ENCODE measurements around the gene TRIM65.

TRIM65 gene

DNA sequence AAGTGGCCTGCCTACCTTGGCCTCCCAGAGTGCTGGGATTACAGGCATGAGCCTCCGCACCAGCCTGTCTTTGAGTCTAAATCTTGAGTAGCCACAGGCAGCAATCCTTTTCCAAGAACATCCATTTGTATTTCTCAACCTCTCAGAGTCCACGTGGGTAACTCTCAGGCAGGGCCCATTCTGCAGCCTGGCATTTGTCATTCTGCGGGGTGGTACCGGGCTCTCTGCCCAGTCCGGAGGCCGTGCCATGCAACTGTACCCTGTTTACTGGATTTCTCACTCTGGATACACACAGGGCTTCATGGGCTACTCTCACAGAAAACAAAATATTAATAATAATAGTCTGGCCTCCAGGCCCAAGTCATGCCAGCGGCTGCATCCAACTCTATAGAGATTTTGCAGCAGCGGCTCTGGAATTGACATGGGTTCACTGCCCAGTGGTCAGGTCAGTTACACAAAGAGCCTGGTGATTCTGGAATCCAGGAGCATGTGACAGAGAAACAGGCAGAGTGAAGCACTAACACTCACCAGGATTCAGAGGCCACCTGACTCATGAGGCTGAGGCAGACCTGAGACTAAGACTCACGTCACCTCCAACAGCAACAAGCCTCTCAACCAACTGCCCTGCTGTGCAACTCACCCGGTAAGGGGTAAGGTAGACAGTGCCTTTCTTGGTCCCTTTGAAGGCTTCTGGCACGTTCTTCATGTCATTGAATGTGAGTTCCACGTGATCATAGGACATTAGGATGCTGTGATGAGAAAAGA, 45.6 kb downstream of the TRIM65 start:
- no peak for DNase-seq

- no peak for DNase-seq
These were observed 47.0 kb downstream of the TRIM65 start for GRCh38 chr17:75849724-75850123.

DNA sequence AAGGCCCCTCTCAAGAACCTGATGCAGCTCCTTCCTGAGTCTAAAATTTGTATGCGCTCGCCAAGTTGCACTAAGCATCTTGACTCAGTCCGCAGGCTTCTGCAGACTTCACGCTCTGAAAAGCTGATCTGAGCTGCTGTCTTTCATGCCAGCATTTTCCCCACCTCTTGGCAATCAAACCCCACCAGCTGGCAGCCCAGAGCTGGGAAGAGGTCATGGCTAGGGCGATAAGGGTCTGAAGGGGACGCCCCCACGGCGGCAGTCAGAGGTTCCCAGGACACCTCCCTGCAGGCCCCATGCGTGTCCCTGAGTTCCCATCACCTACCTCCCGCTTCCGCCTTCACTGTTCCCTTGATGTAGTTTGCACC, 47.5 kb downstream of the TRIM65 start:
- no peak for DNase-seq

GRCh38 chr17:75848523-75849278, 48.0 kb downstream of the TRIM65 start:
- peak; percentile 93 to 94 for DNase-seq

- no peak for DNase-seq
These were observed 48.9 kb downstream of the TRIM65 start for GRCh38 chr17:75847614-75848522.

DNA sequence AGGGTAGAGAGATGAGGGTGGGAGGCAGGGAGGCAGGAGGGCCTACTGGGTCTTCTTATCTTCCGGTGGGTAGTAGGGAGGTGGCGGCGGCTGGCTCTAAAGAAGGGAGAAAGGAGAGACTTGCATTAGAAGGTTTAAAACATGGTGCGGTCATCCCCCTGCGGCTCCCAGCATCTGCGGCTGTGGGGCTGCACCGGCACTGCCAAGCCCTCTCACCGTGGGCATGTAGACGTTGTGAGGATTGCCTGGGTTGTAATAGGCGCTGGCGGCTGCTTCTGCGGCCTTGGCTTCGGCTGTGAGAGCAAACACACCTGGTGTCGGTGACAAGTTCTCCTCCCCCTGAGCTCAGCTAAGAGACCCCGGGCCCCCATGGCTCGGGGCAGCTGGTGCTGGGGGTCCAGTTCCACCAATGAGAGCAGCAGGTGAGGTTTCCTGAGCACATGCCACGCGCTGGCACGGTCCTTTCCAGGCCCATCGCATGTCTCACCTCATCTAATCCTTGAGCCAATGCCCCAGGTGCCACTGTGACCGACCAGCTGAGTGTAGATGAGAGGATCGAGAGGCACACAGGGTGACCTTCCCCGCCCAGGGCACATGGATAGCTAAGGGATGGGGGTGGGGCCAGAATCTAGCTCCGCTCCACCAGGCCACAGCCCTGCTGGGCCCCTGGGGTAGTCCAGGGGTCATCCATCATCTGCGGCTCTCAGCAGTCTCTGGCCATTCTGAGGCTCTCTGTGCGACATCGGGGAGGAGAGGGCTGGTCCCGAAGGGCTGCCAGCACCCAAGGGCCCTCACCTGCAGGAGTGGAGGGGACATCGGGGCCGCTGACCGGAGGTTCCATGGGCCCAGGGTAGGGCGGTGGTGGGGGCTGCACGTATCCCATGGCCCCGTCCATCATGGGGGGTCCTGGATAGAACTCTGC, 49.8 kb downstream of the TRIM65 start:
- no peak for DNase-seq

- DNase-seq = no peak
These were observed 50.6 kb downstream of the TRIM65 start for GRCh38 chr17:75845933-75846691.

GRCh38 chr17:75845058-75845711, 51.6 kb downstream of the TRIM65 start:
- peak; percentile 77 to 84 for DNase-seq

DNA sequence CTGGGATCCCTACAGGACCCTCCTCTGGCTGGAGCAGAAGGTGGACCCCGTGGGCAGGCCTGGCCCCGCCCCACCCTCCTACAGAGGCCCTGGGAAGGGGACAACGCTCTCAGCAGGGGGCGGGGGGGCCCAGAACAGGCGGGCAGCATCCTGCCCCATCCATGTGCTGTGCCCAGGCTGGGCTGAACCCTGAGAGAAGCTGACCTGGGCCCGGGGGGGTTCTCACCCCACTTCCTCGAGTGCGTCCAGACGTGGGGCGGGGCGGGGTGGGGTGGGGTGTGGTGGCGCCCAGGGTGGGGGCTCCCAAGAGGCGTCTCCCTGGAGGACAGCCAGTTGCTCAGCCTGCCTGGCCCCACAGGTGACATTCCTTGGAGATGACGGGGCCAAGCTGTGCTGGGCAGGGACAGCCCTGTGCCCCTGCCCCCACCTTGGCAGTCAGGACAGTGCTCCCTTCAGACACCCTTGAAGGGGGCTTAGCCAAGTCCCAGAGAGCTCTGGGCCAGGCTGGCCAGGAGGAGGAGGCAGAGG, 52.2 kb downstream of the TRIM65 start:
- DNase-seq = no peak

- DNase-seq = peak; percentile 64
These were observed 52.9 kb downstream of the TRIM65 start, which contains the start of gene UNC13D for GRCh38 chr17:75843577-75844529. TSS of gene UNC13D (minus strand) at chr17:75844404. CDS start at chr17:75844337, 67 bp downstream.

DNA sequence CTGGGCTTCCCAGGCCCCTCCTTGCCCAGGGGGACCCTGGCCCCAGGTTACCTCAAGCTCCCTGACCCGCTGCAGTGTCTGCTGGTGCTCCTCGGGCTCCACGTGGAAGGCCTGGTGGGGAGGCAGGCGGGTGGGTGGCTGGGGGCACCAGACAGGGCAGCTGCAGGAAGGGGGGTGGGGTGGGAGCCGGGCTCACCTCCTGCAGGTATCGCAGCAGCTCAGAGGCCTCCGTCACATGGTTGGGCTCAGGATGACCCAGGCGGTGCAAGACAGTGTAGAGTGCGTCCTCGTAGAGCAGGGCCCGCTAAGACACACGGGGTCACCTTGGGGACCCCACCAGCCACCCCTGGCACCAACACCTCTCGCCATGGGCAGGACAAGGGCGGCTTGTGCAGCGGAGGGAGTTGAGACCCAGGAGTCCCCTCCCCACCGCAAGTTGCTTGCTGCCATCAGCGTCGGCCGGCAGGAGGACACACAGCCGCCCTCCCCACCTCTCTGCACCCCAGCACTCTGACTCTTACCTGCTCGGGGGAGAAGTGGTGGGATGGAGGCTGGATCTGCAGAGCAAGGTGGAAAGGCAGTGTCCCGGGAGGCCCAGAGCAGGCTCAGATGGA, 53.7 kb downstream of the TRIM65 start:
- peak; percentile 34 to 39 for DNase-seq

DNA sequence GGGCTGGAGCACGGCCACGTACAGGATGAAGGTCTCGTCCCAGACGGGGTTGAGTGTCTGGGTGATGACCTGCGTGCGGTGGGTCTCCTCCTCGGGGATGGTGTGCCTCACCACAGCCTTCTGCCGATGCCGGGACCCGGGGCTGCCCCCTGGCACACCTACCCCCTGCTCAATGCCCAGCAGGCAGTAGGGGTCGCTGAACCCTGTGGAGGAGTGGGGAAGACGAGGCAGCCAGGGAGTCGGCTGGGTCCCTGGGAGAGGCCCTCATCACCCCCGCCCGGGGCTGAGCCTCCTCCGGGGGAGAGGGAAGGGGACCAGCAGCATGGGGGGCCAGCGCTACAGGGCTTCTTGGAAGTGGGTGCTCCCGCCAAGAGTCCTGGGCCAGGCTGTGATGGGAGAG, 54.3 kb downstream of the TRIM65 start:
- no peak for DNase-seq

- no peak for DNase-seq
These were observed 56.0 kb downstream of the TRIM65 start for GRCh38 chr17:75840799-75841164.

- no peak for DNase-seq
These were observed 56.6 kb downstream of the TRIM65 start for GRCh38 chr17:75839942-75840798.
